Activated CD8-positive, alpha-beta T cell treated with anti-CD3 and anti-CD28 coated beads for 36 hours (primary cell): Measurements from ENCODE around the gene SLC22A23. TPM values are rescaled to one million over a fixed set of nuclear protein-coding genes. Genes with fewer than 3 reads are reported as not detected.

ENCODE experiments used
- ATAC-seq: fragments of 200-7000 bp; cut with Tn5 transposase; one replicate; pipeline ENCODE4 v1.10.0; 2021; ENCODE audit warnings: mild to moderate bottlenecking, moderate library complexity
- CTCF ChIA-PET: fragments of 350-600 bp; sonication (Branson Sonifier 250); formaldehyde crosslinking; loops from one replicate; lab custom pipeline; 2021; ENCODE audit warnings: antibody characterized with exemption; lab: Charles Lee
- POLR2A ChIA-PET: fragments of 350-600 bp; sonication (Branson Sonifier 250); formaldehyde crosslinking; loops from one replicate; lab custom pipeline; 2021; ENCODE audit warnings: antibody characterized with exemption; lab: Charles Lee
- DNase-seq: peaks from one replicate; pipeline ENCODE4 v3.0.0-alpha.2; 2020
- H3K27ac Mint-ChIP-seq: one replicate; pipeline ENCODE4 v1.8.0; 2021; ENCODE audit warnings: mild to moderate bottlenecking, mixed read lengths
- H3K27me3 Mint-ChIP-seq: one replicate; pipeline ENCODE4 v1.8.0; 2021; ENCODE audit warnings: mixed read lengths
- H3K36me3 Mint-ChIP-seq: one replicate; pipeline ENCODE4 v1.8.0; 2021; ENCODE audit warnings: low read depth, mixed read lengths
- H3K4me1 Mint-ChIP-seq: one replicate; pipeline ENCODE4 v1.8.0; 2021; ENCODE audit warnings: low read depth, mixed read lengths
- H3K4me3 Mint-ChIP-seq: one replicate; pipeline ENCODE4 v1.8.0; 2021; ENCODE audit warnings: mild to moderate bottlenecking, moderate library complexity, mixed read lengths
- H3K9me3 Mint-ChIP-seq: one replicate; pipeline ENCODE4 v1.8.0; 2021; ENCODE audit warnings: mixed read lengths
- CTCF ChIP-seq: fragments of 200-600 bp; IDR thresholded peaks from one replicate; pipeline ENCODE4 v1.8.0; 2022; ENCODE audit warnings: antibody characterized with exemption, mild to moderate bottlenecking
- intact Hi-C: fragments of 100-400 bp; cut with micrococcal nuclease; formaldehyde crosslinking; loops from one replicate; pipeline ENCODE4 v1.10.0; 2022
- total RNA-seq, 2 experiments: library from RNA; stranded (reverse); gene quantifications; one replicate each; pipeline ENCODE4 v1.2.3, GENCODE V29; 2021

The SLC22A23 gene
- total RNA-seq, 2 experiments from 2014 or later: 0.16 to 0.34 TPM

- ChIA-PET POLR2A (interaction anchor here (0.6 to 0.7 kb wide), 2 partner anchors 19 to 219 kb away, joined by 3 read pairs; no protein-coding TSS in a partner anchor), CTCF (interaction anchor here (0.8 kb wide), 1 partner anchor 327 kb away, joined by 3 read pairs; no protein-coding TSS in a partner anchor)
- DNase-seq (no peak), ATAC-seq (no peak)
- no peak for TF ChIP-seq CTCF
- Mint-ChIP-seq H3K36me3 (no peaks in the 10 kb centered on the region), H3K4me1 (no peaks in the 10 kb centered on the region), H3K9me3 (no peaks in the 10 kb centered on the region), H3K27ac (no peak overlapping the region), H3K4me3 (no peak overlapping the region), H3K27me3 (no peaks in the 10 kb centered on the region)
- intact Hi-C loops: no loop called here
Observed at GRCh38 chr6:3405182-3405518, 51.7 kb downstream of the SLC22A23 start.

GRCh38 chr6:3403238-3404173 lies 53.3 kb downstream of the SLC22A23 start:
- intact Hi-C loops: no loop called here
- Mint-ChIP-seq H3K27me3 (no peaks in the 10 kb centered on the region), H3K4me1 (no peaks in the 10 kb centered on the region), H3K27ac (no peak overlapping the region), H3K4me3 (no peak overlapping the region), H3K9me3 (no peaks in the 10 kb centered on the region), H3K36me3 (no peaks in the 10 kb centered on the region)
- DNase-seq (no peak), ATAC-seq (no peak)
- TF ChIP-seq CTCF: no peak
- POLR2A ChIA-PET: no interaction called here
- CTCF ChIA-PET: no interaction called here

GRCh38 chr6:3402310-3403237 lies 54.3 kb downstream of the SLC22A23 start:
- no peak for ATAC-seq
- Mint-ChIP-seq H3K9me3 (no peaks in the 10 kb centered on the region), H3K27me3 (no peaks in the 10 kb centered on the region), H3K36me3 (no peaks in the 10 kb centered on the region), H3K4me1 (no peaks in the 10 kb centered on the region), H3K4me3 (no peak overlapping the region), H3K27ac (no peak overlapping the region)
- DNase-seq: no peak
- POLR2A ChIA-PET: no interaction called here
- CTCF ChIA-PET: no interaction called here
- intact Hi-C loops: no loop called here
- no peak for TF ChIP-seq CTCF

GRCh38 chr6:3400162-3400561 lies 56.7 kb downstream of the SLC22A23 start:
- ATAC-seq: no peak
- Mint-ChIP-seq H3K36me3 (no peaks in the 10 kb centered on the region), H3K27me3 (no peaks in the 10 kb centered on the region), H3K4me3 (no peak overlapping the region), H3K4me1 (no peaks in the 10 kb centered on the region), H3K9me3 (no peaks in the 10 kb centered on the region), H3K27ac (no peak overlapping the region)
- CTCF ChIA-PET: no interaction called here
- POLR2A ChIA-PET: no interaction called here
- no peak for TF ChIP-seq CTCF
- intact Hi-C loops: no loop called here
- no peak for DNase-seq
